GM23338 (cell line): ENCODE measurements around the gene MYO9B. TPM values are rescaled to one million over a fixed set of nuclear protein-coding genes. Genes with fewer than 3 reads are reported as not detected.

ENCODE experiments used
- ATAC-seq: fragments of 200-7000 bp; cut with Tn5 transposase; 3 replicates; pipeline ENCODE4 v1.9.1; 2020
- DNase-seq: peaks from one replicate; pipeline ENCODE4 v3.0.0-alpha.2; 2015; ENCODE audit warnings: low spot score
- H2AFZ ChIP-seq: fragments of 200-600 bp; sonication (generic); 2 replicates; pipeline ENCODE4 v1.8.0; 2016; ENCODE audit warnings: antibody characterized with exemption, mild to moderate bottlenecking, moderate library complexity
- H3F3A ChIP-seq: fragments of 200-600 bp; sonication (generic); replicated peaks from 2 replicates; pipeline ENCODE4 v1.8.0; 2017; ENCODE audit warnings: antibody characterized with exemption, mixed run types, low read depth
- H3K27ac ChIP-seq: fragments of 200-600 bp; sonication (generic); 2 replicates; pipeline ENCODE4 v1.6.1; 2016; ENCODE audit warnings: low read depth
- H3K27me3 ChIP-seq: fragments of 200-600 bp; sonication (generic); 2 replicates; pipeline ENCODE4 v1.8.0; 2016; ENCODE audit warnings: mild to moderate bottlenecking, mixed run types, moderate library complexity; ENCODE audit not compliant: insufficient read depth
- H3K36me3 ChIP-seq: fragments of 200-600 bp; sonication (generic); 2 replicates; pipeline ENCODE4 v1.8.0; 2016; ENCODE audit warnings: mild to moderate bottlenecking; ENCODE audit not compliant: insufficient read depth
- H3K4me1 ChIP-seq: fragments of 200-600 bp; sonication (generic); 2 replicates; pipeline ENCODE4 v1.8.0; 2016; ENCODE audit warnings: mild to moderate bottlenecking, moderate library complexity; ENCODE audit not compliant: insufficient read depth
- H3K4me2 ChIP-seq: fragments of 200-600 bp; sonication (generic); 2 replicates; pipeline ENCODE4 v1.7.1; 2017; ENCODE audit warnings: mixed run types
- H3K4me3 ChIP-seq: fragments of 200-600 bp; sonication (generic); 2 replicates; pipeline ENCODE4 v1.6.1; 2016; ENCODE audit warnings: mixed run types
- H3K79me2 ChIP-seq: fragments of 200-600 bp; sonication (generic); replicated peaks from 2 replicates; pipeline ENCODE4 v1.8.0; 2017; ENCODE audit warnings: mild to moderate bottlenecking; ENCODE audit not compliant: insufficient read depth
- H3K9me2 ChIP-seq: fragments of 200-600 bp; sonication (generic); 2 replicates; pipeline ENCODE4 v1.8.0; 2017; ENCODE audit not compliant: insufficient read depth
- H4K20me1 ChIP-seq: fragments of 200-600 bp; sonication (generic); replicated peaks from 2 replicates; pipeline ENCODE4 v1.8.0; 2017; ENCODE audit warnings: mild to moderate bottlenecking; ENCODE audit not compliant: insufficient read depth
- H3K27ac Mint-ChIP-seq: 2 replicates; pipeline ENCODE4 v1.8.0; 2020; ENCODE audit warnings: inconsistent platforms, mild to moderate bottlenecking, moderate library complexity, mixed read lengths
- H3K27me3 Mint-ChIP-seq: 3 replicates; pipeline ENCODE4 v1.8.0; 2022; ENCODE audit warnings: low read depth, mild to moderate bottlenecking, moderate library complexity, mixed read lengths, inconsistent platforms; ENCODE audit not compliant: insufficient read depth, poor library complexity
- H3K36me3 Mint-ChIP-seq: 3 replicates; pipeline ENCODE4 v1.8.0; 2021; ENCODE audit warnings: low read depth, mild to moderate bottlenecking, inconsistent platforms, moderate library complexity, mixed read lengths
- H3K4me1 Mint-ChIP-seq: 3 replicates; pipeline ENCODE4 v1.8.0; 2020; ENCODE audit warnings: mild to moderate bottlenecking, inconsistent platforms, mixed read lengths
- H3K4me3 Mint-ChIP-seq: 3 replicates; pipeline ENCODE4 v1.8.0; 2021; ENCODE audit warnings: moderate library complexity, mild to moderate bottlenecking, inconsistent platforms, mixed read lengths
- H3K9me3 Mint-ChIP-seq: 3 replicates; pipeline ENCODE4 v1.8.0; 2020; ENCODE audit warnings: moderate library complexity, mild to moderate bottlenecking, inconsistent platforms, mixed read lengths
- CTCF ChIP-seq, 2 experiments: fragments of 200-600 bp in 1 of 2; sonication (generic) in 1 of 2; conservative IDR thresholded peaks; 2 replicates each; pipeline versions ENCODE4 v1.5.1 to v1.6.1; 2016 to 2017; ENCODE audit warnings: antibody characterized with exemption in 2 of 2, low read depth in 2 of 2, mild to moderate bottlenecking in 2 of 2, moderate library complexity in 1 of 2
- ETS1 ChIP-seq: IDR thresholded peaks from 2 replicates; pipeline ENCODE4 v1.6.1; 2016; ENCODE audit warnings: antibody characterized with exemption
- EZH2phosphoT487 ChIP-seq: fragments of 200-600 bp; sonication (generic); IDR thresholded peaks from one replicate; pipeline ENCODE4 v1.8.1; 2018; ENCODE audit warnings: antibody characterized with exemption; ENCODE audit not compliant: unreplicated experiment
- NANOG ChIP-seq: IDR thresholded peaks from 2 replicates; pipeline ENCODE4 v1.6.1; 2016; ENCODE audit warnings: antibody characterized with exemption, borderline replicate concordance
- POLR2AphosphoS5 ChIP-seq: IDR thresholded peaks from 2 replicates; pipeline ENCODE4 v1.6.1; 2016; ENCODE audit warnings: antibody characterized with exemption, low read depth
- REST ChIP-seq: IDR thresholded peaks from one replicate; pipeline ENCODE4 v1.6.1; 2018; ENCODE audit warnings: antibody characterized with exemption; ENCODE audit not compliant: unreplicated experiment
- STAT1 ChIP-seq: IDR thresholded peaks from one replicate; pipeline ENCODE4 v1.6.1; 2016; ENCODE audit warnings: antibody characterized with exemption; ENCODE audit not compliant: unreplicated experiment
- ZNF114 ChIP-seq: fragments of 250-450 bp; sonication (Bioruptor Pico); IDR thresholded peaks from 2 replicates; pipeline ENCODE4 v1.5.0; 2020; ENCODE audit warnings: mild to moderate bottlenecking, moderate library complexity
- ZNF331 ChIP-seq: fragments of 250-450 bp; sonication (Bioruptor Pico); IDR thresholded peaks from 2 replicates; pipeline ENCODE4 v1.5.0; 2020; ENCODE audit warnings: low read depth, mild to moderate bottlenecking, moderate library complexity
- ZNF462 ChIP-seq: fragments of 250-450 bp; sonication (Bioruptor Pico); IDR thresholded peaks from 2 replicates; pipeline ENCODE4 v1.5.0; 2020; ENCODE audit warnings: mild to moderate bottlenecking, moderate library complexity
- polyA plus RNA-seq: library from polyadenylated mRNA; unstranded; fragments of >200 nt; fragmentation: Nextera tagmentation; extraction: Ambion mirVana; gene quantifications from 2 replicates; pipeline ENCODE4 v1.2.1, GENCODE V29; 2016
- total RNA-seq: library from RNA; depleted of rRNA; stranded (reverse); fragments of >200 nt; shearing (Covaris generic); gene quantifications from 2 replicates; pipeline ENCODE4 v1.2.3, GENCODE V29; 2014

The MYO9B gene
- total and polyA plus RNA-seq, 2 experiments from 2014 or later = 28.7 to 61.3 TPM

GRCh38 chr19:17164639-17165038, 89.1 kb downstream of the MYO9B start:
- Histone ChIP-seq H3K9me2 (0 out of 2 replicates have a peak, but pooled peaks cover 2% of the 10 kb centered on the region), H4K20me1 (peaks cover 7% of the 10 kb centered on the region), H3K36me3 (peaks cover 58% of the 10 kb centered on the region), H3K4me1 (peaks cover 4% of the 10 kb centered on the region; the same call in 1 of the 2 replicates), H2AFZ (no peak overlapping the region), H3K79me2 (no peaks in the 10 kb centered on the region), H3K27ac (no peak overlapping the region), H3K4me2 (no peak overlapping the region), H3F3A (0 out of 2 replicates have a peak, but pooled peaks cover under 1% of the 10 kb centered on the region), H3K27me3 (no peaks in the 10 kb centered on the region), H3K4me3 (no peak overlapping the region)
- peaks cover 16% of the 10 kb centered on the region; the same call in 2 of the 3 replicates for H3K9me3 Mint-ChIP-seq
- ATAC-seq (no peak), DNase-seq (no peak)
- no peak overlapping the region for H3K27ac Mint-ChIP-seq
- H3K4me3 Mint-ChIP-seq = no peak overlapping the region
- no peak for TF ChIP-seq REST
- H3K36me3 Mint-ChIP-seq = peaks cover 76% of the 10 kb centered on the region
- peaks cover 5% of the 10 kb centered on the region for H3K27me3 Mint-ChIP-seq
- H3K4me1 Mint-ChIP-seq = peaks cover 11% of the 10 kb centered on the region

- Mint-ChIP-seq H3K27ac (no peak overlapping the region), H3K4me1 (peaks cover 5% of the 10 kb centered on the region), H3K4me3 (no peak overlapping the region), H3K27me3 (peaks cover 2% of the 10 kb centered on the region), H3K9me3 (peaks cover 16% of the 10 kb centered on the region; the same call in 2 of the 3 replicates), H3K36me3 (peaks cover 80% of the 10 kb centered on the region)
- Histone ChIP-seq H3K4me3 (no peak overlapping the region), H2AFZ (no peak overlapping the region), H3K27ac (no peak overlapping the region), H3K79me2 (no peaks in the 10 kb centered on the region), H3K4me2 (no peak overlapping the region), H3K27me3 (no peaks in the 10 kb centered on the region), H3K36me3 (peaks cover 63% of the 10 kb centered on the region), H4K20me1 (peaks cover 7% of the 10 kb centered on the region), H3K4me1 (no peaks in the 10 kb centered on the region), H3F3A (no peaks in the 10 kb centered on the region), H3K9me2 (0 out of 2 replicates have a peak, but pooled peaks cover 2% of the 10 kb centered on the region)
- ATAC-seq (no peak), DNase-seq (no peak)
- no peak for TF ChIP-seq CTCF (conservative IDR thresholded peaks at IDR 0.05; ENCODE audit: low read depth in 2 of 2)
- TF ChIP-seq STAT1 = no peak
- no peak for TF ChIP-seq ZNF331 (CRISPR knock-in tag)
- TF ChIP-seq POLR2AphosphoS5 = no peak
- no peak for TF ChIP-seq ETS1
- TF ChIP-seq ZNF114 = no peak
- no peak for TF ChIP-seq NANOG
- no peak for TF ChIP-seq EZH2phosphoT487
- TF ChIP-seq ZNF462 = no peak
These were observed 90.1 kb downstream of the MYO9B start for GRCh38 chr19:17165715-17166114.
